ENCODE data around the gene KRTDAP.

GRCh38 chr19:35513628-35514281 is 23.5 kb upstream of the KRTDAP start, which contains the start of gene DMKN:
- TF ChIP-seq YY1 (IDR thresholded peaks at IDR 0.05; ENCODE audit: low read depth) (no peak), TEAD4 (IDR thresholded peaks at IDR 0.05) (no peak), USF1 (IDR thresholded peaks at IDR 0.05) (no peak), RAD21 (IDR thresholded peaks at IDR 0.05; ENCODE audit: low read depth) (no peak), CREB1 (IDR thresholded peaks at IDR 0.05; ENCODE audit: low read depth) (no peak), EGR1 (IDR thresholded peaks at IDR 0.05) (no peak), REST (IDR thresholded peaks at IDR 0.05; ENCODE audit: low read depth) (no peak)
